Hepatocyte (in vitro differentiated cells): ENCODE data around the gene CALHM1. TPM values are rescaled to one million over a fixed set of nuclear protein-coding genes. Genes with fewer than 3 reads are reported as not detected.

ENCODE experiments used
- DNase-seq: peaks from one replicate; pipeline ENCODE4 v3.0.0-alpha.2; 2016; ENCODE audit warnings: low spot score
- H2AFZ ChIP-seq: fragments of 200-600 bp; sonication (generic); 2 replicates; pipeline ENCODE4 v1.6.0; 2016; ENCODE audit warnings: antibody characterized with exemption, mild to moderate bottlenecking
- H3K27ac ChIP-seq: fragments of 200-600 bp; sonication (generic); 2 replicates; pipeline ENCODE4 v1.5.1; 2016; ENCODE audit warnings: mild to moderate bottlenecking
- H3K27me3 ChIP-seq: fragments of 200-600 bp; sonication (generic); 2 replicates; pipeline ENCODE4 v1.6.1; 2016
- H3K36me3 ChIP-seq: fragments of 200-600 bp; sonication (generic); replicated peaks from 2 replicates; pipeline ENCODE4 v1.5.1; 2016; ENCODE audit warnings: low read depth; ENCODE audit not compliant: insufficient read depth
- H3K4me1 ChIP-seq: fragments of 200-600 bp; sonication (generic); 2 replicates; pipeline ENCODE4 v1.5.1; 2016; ENCODE audit warnings: mild to moderate bottlenecking, moderate library complexity; ENCODE audit not compliant: insufficient read depth
- H3K4me2 ChIP-seq: fragments of 200-600 bp; sonication (generic); 2 replicates; pipeline ENCODE4 v1.6.0; 2016
- H3K4me3 ChIP-seq: fragments of 200-600 bp; sonication (generic); 2 replicates; pipeline ENCODE4 v1.5.1; 2016; ENCODE audit warnings: mild to moderate bottlenecking
- H3K79me2 ChIP-seq: fragments of 200-600 bp; sonication (generic); 2 replicates; pipeline ENCODE4 v1.6.0; 2017; ENCODE audit warnings: mild to moderate bottlenecking
- H3K9me2 ChIP-seq: fragments of 200-600 bp; sonication (generic); replicated peaks from 2 replicates; pipeline ENCODE4 v1.6.0; 2017; ENCODE audit warnings: mild to moderate bottlenecking; ENCODE audit not compliant: insufficient read depth
- H3K9me3 ChIP-seq: fragments of 200-600 bp; sonication (generic); 2 replicates; pipeline ENCODE4 v1.5.1; 2016; ENCODE audit warnings: low read depth, mild to moderate bottlenecking
- H4K20me1 ChIP-seq: fragments of 200-600 bp; sonication (generic); 2 replicates; pipeline ENCODE4 v1.6.0; 2016; ENCODE audit warnings: mild to moderate bottlenecking; ENCODE audit not compliant: insufficient read depth, poor library complexity, severe bottlenecking
- CTCF ChIP-seq: fragments of 200-600 bp; sonication (generic); IDR thresholded peaks from 2 replicates; pipeline ENCODE4 v1.5.1; 2016; ENCODE audit warnings: antibody characterized with exemption, mild to moderate bottlenecking; ENCODE audit not compliant: poor library complexity
- EZH2 ChIP-seq: fragments of 200-600 bp; sonication (generic); IDR thresholded peaks from 2 replicates; pipeline ENCODE4 v1.6.1; 2016; ENCODE audit warnings: antibody characterized with exemption, mild to moderate bottlenecking, borderline replicate concordance
- EZH2phosphoT487 ChIP-seq: fragments of 200-600 bp; sonication (generic); IDR thresholded peaks from one replicate; pipeline ENCODE4 v1.6.1; 2018; ENCODE audit warnings: antibody characterized with exemption, mild to moderate bottlenecking, low read depth, moderate library complexity; ENCODE audit not compliant: unreplicated experiment, severe bottlenecking
- WGBS: methylation state at CpG from one replicate; pipeline ENCODE4 v1.1.6; 2016; ENCODE audit warnings: low lambda C conversion rate; ENCODE audit errors: missing lambda C conversion rate; 5-methylcytosine and 5-hydroxymethylcytosine counted together
- polyA plus RNA-seq: library from polyadenylated mRNA; unstranded; fragments of >200 nt; fragmentation: Nextera tagmentation; extraction: Ambion mirVana; gene quantifications from 2 replicates; pipeline ENCODE4 v1.2.1, GENCODE V29; 2016
- total RNA-seq: library from RNA; depleted of rRNA; stranded (reverse); fragments of >200 nt; gene quantifications from 2 replicates; pipeline ENCODE4 v1.2.3, GENCODE V29; 2014

The CALHM1 gene
- total and polyA plus RNA-seq, 2 experiments from 2014 or later = 0.11 TPM; not detected in 1

- H3K79me2 ChIP-seq = no peaks in the 10 kb centered on the region
- WGBS = 96% methylated on average over 31 of the region's 32 CpGs
- H3K9me3 ChIP-seq = no peaks in the 10 kb centered on the region
- H3K36me3 ChIP-seq = no peaks in the 10 kb centered on the region
- DNase-seq = no peak
- no peaks in the 10 kb centered on the region for H3K27me3 ChIP-seq
- H3K27ac ChIP-seq = no peak overlapping the region
- no peaks in the 10 kb centered on the region for H3K9me2 ChIP-seq
- no peak overlapping the region for H3K4me3 ChIP-seq
- no peak overlapping the region for H2AFZ ChIP-seq
- H3K4me2 ChIP-seq = no peak overlapping the region
- TF ChIP-seq CTCF (no peak), EZH2 (no peak), EZH2phosphoT487 (no peak)
- no peaks in the 10 kb centered on the region for H3K4me1 ChIP-seq
- no peaks in the 10 kb centered on the region for H4K20me1 ChIP-seq
Observed at GRCh38 chr10:103473261-103473671, 14.6 kb upstream of the CALHM1 start.

GRCh38 chr10:103472005-103472404 lies 13.3 kb upstream of the CALHM1 start:
- Histone ChIP-seq H3K9me2 (no peaks in the 10 kb centered on the region), H3K4me1 (no peaks in the 10 kb centered on the region), H3K9me3 (no peaks in the 10 kb centered on the region), H3K79me2 (no peaks in the 10 kb centered on the region), H3K36me3 (no peaks in the 10 kb centered on the region), H3K27me3 (no peaks in the 10 kb centered on the region), H2AFZ (no peak overlapping the region), H3K4me3 (no peak overlapping the region), H3K4me2 (no peak overlapping the region), H4K20me1 (no peaks in the 10 kb centered on the region), H3K27ac (no peak overlapping the region)
- 94% methylated on average over 2 of the region's 2 CpGs for WGBS
- no peak for DNase-seq
- TF ChIP-seq EZH2 (no peak), EZH2phosphoT487 (no peak), CTCF (no peak)

- Histone ChIP-seq H3K4me2 (no peak overlapping the region), H2AFZ (no peak overlapping the region), H3K79me2 (no peaks in the 10 kb centered on the region), H3K9me3 (no peaks in the 10 kb centered on the region), H4K20me1 (no peaks in the 10 kb centered on the region), H3K27ac (no peak overlapping the region), H3K4me1 (no peaks in the 10 kb centered on the region), H3K9me2 (no peaks in the 10 kb centered on the region), H3K36me3 (no peaks in the 10 kb centered on the region), H3K27me3 (no peaks in the 10 kb centered on the region), H3K4me3 (no peak overlapping the region)
- DNase-seq = no peak
- 77% methylated on average over 14 of the region's 14 CpGs for WGBS
- TF ChIP-seq CTCF = no peak
- no peak for TF ChIP-seq EZH2phosphoT487
- no peak for TF ChIP-seq EZH2
Observed at GRCh38 chr10:103470761-103471653, 12.3 kb upstream of the CALHM1 start.
